ENCODE measurements around the gene ZNF526.
A peak's percentile ranks its signal among the peaks of the same experiment; 100 is the strongest.

The ZNF526 gene

DNA sequence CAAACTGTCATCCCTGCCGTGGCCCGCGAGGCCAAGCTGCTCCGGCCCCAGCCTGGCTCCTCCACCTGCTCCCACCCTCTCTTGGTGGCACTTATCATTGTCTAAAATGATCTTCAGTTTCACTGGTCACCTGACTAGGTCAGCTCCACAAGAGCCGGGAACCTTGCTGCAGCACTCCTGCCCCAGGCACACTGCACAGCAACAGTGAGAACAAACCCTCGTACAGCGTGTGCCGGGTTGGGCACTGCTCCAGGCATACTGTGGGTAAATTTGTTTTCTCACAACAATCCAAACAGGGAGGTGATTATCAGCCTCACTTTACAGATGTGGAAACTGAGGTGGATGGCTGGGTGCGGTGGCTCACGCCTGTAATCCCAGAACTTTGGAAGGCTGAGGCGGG, 11.5 kb upstream of the ZNF526 start:
- TF ChIP-seq, protein P1, sequence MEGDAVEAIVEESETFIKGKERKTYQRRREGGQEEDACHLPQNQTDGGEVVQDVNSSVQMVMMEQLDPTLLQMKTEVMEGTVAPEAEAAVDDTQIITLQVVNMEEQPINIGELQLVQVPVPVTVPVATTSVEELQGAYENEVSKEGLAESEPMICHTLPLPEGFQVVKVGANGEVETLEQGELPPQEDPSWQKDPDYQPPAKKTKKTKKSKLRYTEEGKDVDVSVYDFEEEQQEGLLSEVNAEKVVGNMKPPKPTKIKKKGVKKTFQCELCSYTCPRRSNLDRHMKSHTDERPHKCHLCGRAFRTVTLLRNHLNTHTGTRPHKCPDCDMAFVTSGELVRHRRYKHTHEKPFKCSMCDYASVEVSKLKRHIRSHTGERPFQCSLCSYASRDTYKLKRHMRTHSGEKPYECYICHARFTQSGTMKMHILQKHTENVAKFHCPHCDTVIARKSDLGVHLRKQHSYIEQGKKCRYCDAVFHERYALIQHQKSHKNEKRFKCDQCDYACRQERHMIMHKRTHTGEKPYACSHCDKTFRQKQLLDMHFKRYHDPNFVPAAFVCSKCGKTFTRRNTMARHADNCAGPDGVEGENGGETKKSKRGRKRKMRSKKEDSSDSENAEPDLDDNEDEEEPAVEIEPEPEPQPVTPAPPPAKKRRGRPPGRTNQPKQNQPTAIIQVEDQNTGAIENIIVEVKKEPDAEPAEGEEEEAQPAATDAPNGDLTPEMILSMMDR (IDR thresholded peaks at IDR 0.05; ENCODE audit: insufficient read depth, low read depth, low read length, missing control alignments), result no peak
- no peak overlapping the region for H3K4me3 ChIP-seq (ENCODE audit: low read length)
- no peak for DNase-seq (ENCODE audit: low read depth)

GRCh38 chr19:42212886-42213285, 7.2 kb upstream of the ZNF526 start:
- TF ChIP-seq, protein P1 (IDR thresholded peaks at IDR 0.05; ENCODE audit: insufficient read depth, low read depth, low read length, missing control alignments), result no peak
- DNase-seq (ENCODE audit: low read depth), result no peak

GRCh38 chr19:42214810-42215485, 5.2 kb upstream of the ZNF526 start:
- TF ChIP-seq, protein P1 (IDR thresholded peaks at IDR 0.05; ENCODE audit: insufficient read depth, low read depth, low read length, missing control alignments), result no peak
- no peak overlapping the region for H3K4me3 ChIP-seq (ENCODE audit: low read length)
- DNase-seq (ENCODE audit: low read depth), result no peak

More at GRCh38 chr19:42212886-42213285, 7.2 kb upstream of the ZNF526 start:
- H3K4me3 ChIP-seq (ENCODE audit: low read length), result no peak overlapping the region

- peak overlapping the region; percentile 93 for H3K4me3 ChIP-seq (ENCODE audit: low read length)
- TF ChIP-seq, protein P1 (IDR thresholded peaks at IDR 0.05; ENCODE audit: insufficient read depth, low read depth, low read length, missing control alignments), result no peak
- DNase-seq (ENCODE audit: low read depth), result peak; percentile 48
Measured at GRCh38 chr19:42216653-42217519, 3.2 kb upstream of the ZNF526 start.

DNA sequence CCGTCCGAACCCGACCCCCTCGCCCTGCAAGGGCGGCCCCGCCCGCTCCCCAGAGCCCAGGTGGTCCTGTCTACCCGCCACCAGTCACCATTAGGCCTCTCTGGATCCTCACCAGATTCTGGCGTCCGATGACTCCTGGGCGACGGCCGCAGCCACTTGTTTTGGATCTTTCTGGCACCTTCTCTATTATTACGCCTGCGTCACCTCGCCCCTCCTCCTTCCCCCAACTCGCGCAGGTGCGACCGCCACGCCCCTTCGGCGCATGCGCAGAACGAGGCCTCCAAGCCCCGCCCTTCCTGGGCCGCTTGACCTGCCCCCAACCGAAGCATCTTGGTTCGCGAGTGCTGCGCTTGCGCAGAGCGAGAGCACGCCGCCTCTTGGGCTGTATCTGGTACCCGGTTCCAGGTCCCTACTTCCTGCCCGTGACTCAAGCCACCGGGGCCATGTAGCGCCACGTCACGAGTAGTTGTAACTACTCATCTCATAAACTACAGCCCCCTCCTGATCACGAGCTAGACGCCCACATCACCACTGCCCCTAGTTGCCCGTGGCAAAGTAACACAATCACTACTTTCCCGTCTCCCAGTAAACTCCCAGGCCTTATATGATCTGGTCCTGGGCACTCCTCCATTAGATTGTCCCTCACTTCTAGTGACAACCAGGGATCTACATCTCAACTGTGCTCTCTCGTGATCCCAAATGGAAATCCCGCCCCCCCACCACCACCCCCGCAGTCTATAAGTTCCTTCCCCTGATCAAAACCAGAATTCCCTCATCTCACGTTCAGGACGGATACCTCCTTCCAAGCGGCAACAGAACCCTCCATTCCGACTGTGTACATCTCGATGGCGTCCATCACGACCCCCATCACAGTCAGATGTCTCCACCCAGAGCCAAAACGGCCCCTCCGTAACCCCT, 2.3 kb upstream of the ZNF526 start, which contains the start of gene DEDD2:
TSS of gene DEDD2 (minus strand) at position 158 of the 918 bp plus-strand sequence. CDS start 670 bp downstream, outside the sequence.
- TF ChIP-seq, protein P1 (IDR thresholded peaks at IDR 0.05; ENCODE audit: insufficient read depth, low read depth, low read length, missing control alignments), result no peak
- H3K4me3 ChIP-seq (ENCODE audit: low read length), result peak within 1 kb of the TSS; percentile 93
- peak; percentile 98 for DNase-seq (ENCODE audit: low read depth)

- H3K4me3 ChIP-seq (ENCODE audit: low read length), result peak overlapping the region; percentile 95
- TF ChIP-seq, protein P1 (IDR thresholded peaks at IDR 0.05; ENCODE audit: insufficient read depth, low read depth, low read length, missing control alignments), result no peak
- DNase-seq (ENCODE audit: low read depth), result no peak
Measured at GRCh38 chr19:42220751-42221097, 612 bp downstream of the ZNF526 start.
